Measurements from ENCODE around the gene NRAS. TPM values are rescaled to one million over a fixed set of nuclear protein-coding genes. Genes with fewer than 3 reads are reported as not detected.
A peak's percentile ranks its signal among the peaks of the same experiment; 100 is the strongest.

Gene NRAS
- total RNA-seq, 2 experiments from 2014 or later = 49.1 to 49.9 TPM

GRCh38 chr1:114719424-114719787 is 2.8 kb upstream of the NRAS start:
- POLR2A ChIA-PET = interaction anchor here (1.0 to 1.3 kb wide), 2 partner anchors 13 to 22 kb away, joined by 4 read pairs; no protein-coding TSS in a partner anchor

GRCh38 chr1:114718661-114719423 is 2.3 kb upstream of the NRAS start:
- ChIA-PET POLR2A (interaction anchor here (3.9 kb wide), 1 partner anchor 38 kb away, joined by 29 read pairs; the partner anchor contains the start of gene CSDE1), CTCF (interaction anchor here (1.4 kb wide), 1 partner anchor 372 kb away, joined by 3 read pairs; no protein-coding TSS in a partner anchor)
- Mint-ChIP-seq H3K27ac (peak overlapping the region; percentile 82), H3K4me3 (no peak overlapping the region), H3K9me3 (no peaks in the 10 kb centered on the region), H3K27me3 (no peaks in the 10 kb centered on the region), H3K36me3 (ENCODE audit: low read depth) (peaks cover 70% of the 10 kb centered on the region), H3K4me1 (ENCODE audit: low read depth) (peaks cover 30% of the 10 kb centered on the region)
- intact Hi-C loops (cut with micrococcal nuclease) = loop anchor here (5.0 kb wide), 1 partner anchor 38 kb away; the partner anchor contains the start of gene CSDE1
- ATAC-seq = no peak
- TF ChIP-seq, protein P1, sequence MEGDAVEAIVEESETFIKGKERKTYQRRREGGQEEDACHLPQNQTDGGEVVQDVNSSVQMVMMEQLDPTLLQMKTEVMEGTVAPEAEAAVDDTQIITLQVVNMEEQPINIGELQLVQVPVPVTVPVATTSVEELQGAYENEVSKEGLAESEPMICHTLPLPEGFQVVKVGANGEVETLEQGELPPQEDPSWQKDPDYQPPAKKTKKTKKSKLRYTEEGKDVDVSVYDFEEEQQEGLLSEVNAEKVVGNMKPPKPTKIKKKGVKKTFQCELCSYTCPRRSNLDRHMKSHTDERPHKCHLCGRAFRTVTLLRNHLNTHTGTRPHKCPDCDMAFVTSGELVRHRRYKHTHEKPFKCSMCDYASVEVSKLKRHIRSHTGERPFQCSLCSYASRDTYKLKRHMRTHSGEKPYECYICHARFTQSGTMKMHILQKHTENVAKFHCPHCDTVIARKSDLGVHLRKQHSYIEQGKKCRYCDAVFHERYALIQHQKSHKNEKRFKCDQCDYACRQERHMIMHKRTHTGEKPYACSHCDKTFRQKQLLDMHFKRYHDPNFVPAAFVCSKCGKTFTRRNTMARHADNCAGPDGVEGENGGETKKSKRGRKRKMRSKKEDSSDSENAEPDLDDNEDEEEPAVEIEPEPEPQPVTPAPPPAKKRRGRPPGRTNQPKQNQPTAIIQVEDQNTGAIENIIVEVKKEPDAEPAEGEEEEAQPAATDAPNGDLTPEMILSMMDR (IDR thresholded peaks at IDR 0.05) = no peak
- DNase-seq = peak; percentile 16

More at GRCh38 chr1:114719424-114719787, 2.8 kb upstream of the NRAS start:
- TF ChIP-seq, protein P1 (IDR thresholded peaks at IDR 0.05) = no peak
- Mint-ChIP-seq H3K9me3 (no peaks in the 10 kb centered on the region), H3K4me1 (ENCODE audit: low read depth) (peaks cover 24% of the 10 kb centered on the region), H3K27ac (peak overlapping the region; percentile 82), H3K36me3 (ENCODE audit: low read depth) (peaks cover 69% of the 10 kb centered on the region), H3K27me3 (no peaks in the 10 kb centered on the region), H3K4me3 (no peak overlapping the region)
- DNase-seq (no peak), ATAC-seq (no peak)
- CTCF ChIA-PET = no interaction called here
- intact Hi-C loops (cut with micrococcal nuclease) = loop anchor here (5.0 kb wide), 1 partner anchor 38 kb away; the partner anchor contains the start of gene CSDE1

- intact Hi-C loops (cut with micrococcal nuclease) = loop anchor here (1.0 to 5.0 kb wide), 2 partner anchors 41 to 135 kb away; partner anchors contain the start of genes BCAS2 and CSDE1
- ChIA-PET CTCF (interaction anchor here (1.0 to 1.5 kb wide), 5 partner anchors 16 to 369 kb away, joined by 3 to 4 read pairs (median 3); no protein-coding TSS in a partner anchor), POLR2A (interaction anchor here (0.7 to 3.9 kb wide), 9 partner anchors 9 to 135 kb away, joined by 3 to 29 read pairs (median 4); partner anchors contain the start of genes AMPD1 and CSDE1)
- TF ChIP-seq, protein P1 (IDR thresholded peaks at IDR 0.05) = no peak
- peaks cover 27% of the 10 kb centered on the region for H3K4me1 Mint-ChIP-seq (ENCODE audit: low read depth)
- H3K36me3 Mint-ChIP-seq (ENCODE audit: low read depth) = peaks cover 61% of the 10 kb centered on the region
- ATAC-seq = no peak
- H3K4me3 Mint-ChIP-seq = peak overlapping the region; percentile 98
- no peaks in the 10 kb centered on the region for H3K27me3 Mint-ChIP-seq
- no peak for DNase-seq
- no peaks in the 10 kb centered on the region for H3K9me3 Mint-ChIP-seq
- peak overlapping the region; percentile 99 for H3K27ac Mint-ChIP-seq
These were observed 643 bp downstream of the NRAS start for GRCh38 chr1:114715952-114716303.

DNA sequence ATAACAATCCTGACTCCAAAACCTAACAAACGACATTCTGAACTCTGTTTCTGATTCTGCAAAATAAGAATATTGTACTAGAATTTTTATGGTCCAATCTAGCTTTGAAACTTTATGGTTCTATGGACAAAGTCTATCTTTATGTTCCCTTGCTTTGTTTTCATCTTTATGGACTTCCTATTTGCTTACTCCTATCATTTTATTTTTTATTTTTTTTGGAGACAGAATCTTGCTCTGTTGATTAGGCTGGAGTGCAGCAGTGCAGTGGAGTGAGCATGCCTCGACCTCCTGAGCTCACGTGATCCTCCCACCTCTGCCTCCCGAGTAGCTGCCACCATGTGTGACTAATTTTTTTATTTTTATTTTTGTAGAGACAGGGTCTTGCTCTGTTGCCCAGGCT is 3.6 kb downstream of the NRAS start:
- POLR2A ChIA-PET = interaction anchor here (0.7 to 1.4 kb wide), 4 partner anchors 9 to 40 kb away, joined by 3 read pairs; no protein-coding TSS in a partner anchor
- ATAC-seq (no peak), DNase-seq (no peak)
- Mint-ChIP-seq H3K27me3 (no peaks in the 10 kb centered on the region), H3K4me1 (ENCODE audit: low read depth) (peaks cover 21% of the 10 kb centered on the region), H3K36me3 (ENCODE audit: low read depth) (peaks cover 53% of the 10 kb centered on the region), H3K9me3 (no peaks in the 10 kb centered on the region), H3K27ac (no peak overlapping the region), H3K4me3 (no peak overlapping the region)
- CTCF ChIA-PET = interaction anchor here (0.6 to 1.3 kb wide), 3 partner anchors 10 to 207 kb away, joined by 3 to 4 read pairs (median 3); no protein-coding TSS in a partner anchor
- intact Hi-C loops (cut with micrococcal nuclease) = no loop called here
- TF ChIP-seq, protein P1 (IDR thresholded peaks at IDR 0.05) = no peak

- H3K36me3 Mint-ChIP-seq (ENCODE audit: low read depth) = peaks cover 48% of the 10 kb centered on the region
- intact Hi-C loops (cut with micrococcal nuclease) = no loop called here
These were observed 6.2 kb downstream of the NRAS start for GRCh38 chr1:114710360-114710759.

More at GRCh38 chr1:114710360-114710759, 6.2 kb downstream of the NRAS start:
- ChIA-PET CTCF (no interaction called here), POLR2A (interaction anchor here (0.6 to 0.8 kb wide), 2 partner anchors 130 to 368 kb away, joined by 3 to 4 read pairs; no protein-coding TSS in a partner anchor)
- TF ChIP-seq, protein P1 (IDR thresholded peaks at IDR 0.05) = no peak
- DNase-seq (no peak), ATAC-seq (no peak)
- Mint-ChIP-seq H3K27ac (peak overlapping the region; percentile 46), H3K4me3 (no peak overlapping the region), H3K27me3 (no peaks in the 10 kb centered on the region), H3K9me3 (no peaks in the 10 kb centered on the region), H3K4me1 (ENCODE audit: low read depth) (peaks cover 9% of the 10 kb centered on the region)

Data from activated CD8-positive, alpha-beta T cell treated with anti-CD3 and anti-CD28 coated beads for 36 hours (primary cell).